Stomach (tissue), 4 donors: ENCODE results near the gene CLTA.

ENCODE experiments used
- POLR2A ChIP-seq, 4 donors: fragments of 450-650 bp; IDR thresholded peaks; one replicate each; pipeline ENCODE4 v1.6.1; 2016; ENCODE audit warnings: antibody characterized with exemption in 4 of 4, control low read depth in 2 of 4, mild to moderate bottlenecking in 1 of 4, moderate library complexity in 1 of 4
- TF ChIP-seq, protein P1 (sequence below), 7 experiments: fragments of 450-650 bp in 4 of 7; fragments of 200-600 bp in 3 of 7; sonication (generic) in 3 of 7; IDR thresholded peaks; one replicate each; pipeline ENCODE4 v1.5.1; 2016 to 2019; ENCODE audit warnings: antibody characterized with exemption in 7 of 7, control low read depth in 2 of 7, mild to moderate bottlenecking in 1 of 7

DNA sequence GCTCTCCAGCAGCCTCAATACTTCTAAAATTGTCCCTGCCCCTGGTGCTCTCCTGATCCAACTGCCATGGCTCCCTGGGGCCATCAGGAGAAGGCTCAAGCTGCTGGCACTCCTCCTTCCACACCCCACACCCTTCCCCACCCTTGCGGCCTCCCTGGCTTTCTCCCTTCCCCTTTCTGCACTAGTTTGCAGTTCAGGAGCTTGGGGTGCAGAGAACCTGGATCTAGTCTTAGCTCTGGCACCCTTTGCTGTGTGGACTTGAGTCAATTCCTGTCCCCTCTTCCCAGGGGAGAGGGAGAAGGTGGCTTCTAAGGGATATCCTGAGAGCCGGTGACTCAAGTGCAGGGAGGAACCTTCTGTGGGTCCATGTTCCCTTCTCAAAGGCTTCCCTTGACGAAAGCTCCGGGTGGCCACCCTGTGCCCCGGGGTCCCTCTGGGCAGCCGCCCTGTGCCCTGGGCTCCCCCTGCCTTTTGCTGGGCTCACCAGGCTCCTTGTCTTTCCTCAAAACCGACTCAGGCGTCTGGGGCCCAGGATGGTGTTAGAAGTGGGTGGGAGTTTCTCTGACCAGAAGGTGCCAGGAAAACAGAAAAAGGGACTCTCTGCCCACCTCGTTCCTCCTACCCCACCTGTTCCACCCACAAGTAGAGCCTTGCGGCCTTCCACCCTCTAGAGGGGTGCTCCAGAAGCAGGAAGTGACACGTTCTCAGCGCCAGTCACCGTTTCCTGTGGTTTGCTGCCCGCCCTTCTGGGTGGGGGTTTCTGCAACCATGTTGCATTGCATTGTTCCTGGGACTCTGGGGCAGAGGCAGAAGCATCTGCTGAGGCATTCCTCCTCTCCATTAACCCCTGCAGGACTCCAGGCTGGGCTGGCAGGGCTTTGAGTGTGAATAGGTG is 39.2 kb upstream of the CLTA start:
- TF ChIP-seq, protein P1, sequence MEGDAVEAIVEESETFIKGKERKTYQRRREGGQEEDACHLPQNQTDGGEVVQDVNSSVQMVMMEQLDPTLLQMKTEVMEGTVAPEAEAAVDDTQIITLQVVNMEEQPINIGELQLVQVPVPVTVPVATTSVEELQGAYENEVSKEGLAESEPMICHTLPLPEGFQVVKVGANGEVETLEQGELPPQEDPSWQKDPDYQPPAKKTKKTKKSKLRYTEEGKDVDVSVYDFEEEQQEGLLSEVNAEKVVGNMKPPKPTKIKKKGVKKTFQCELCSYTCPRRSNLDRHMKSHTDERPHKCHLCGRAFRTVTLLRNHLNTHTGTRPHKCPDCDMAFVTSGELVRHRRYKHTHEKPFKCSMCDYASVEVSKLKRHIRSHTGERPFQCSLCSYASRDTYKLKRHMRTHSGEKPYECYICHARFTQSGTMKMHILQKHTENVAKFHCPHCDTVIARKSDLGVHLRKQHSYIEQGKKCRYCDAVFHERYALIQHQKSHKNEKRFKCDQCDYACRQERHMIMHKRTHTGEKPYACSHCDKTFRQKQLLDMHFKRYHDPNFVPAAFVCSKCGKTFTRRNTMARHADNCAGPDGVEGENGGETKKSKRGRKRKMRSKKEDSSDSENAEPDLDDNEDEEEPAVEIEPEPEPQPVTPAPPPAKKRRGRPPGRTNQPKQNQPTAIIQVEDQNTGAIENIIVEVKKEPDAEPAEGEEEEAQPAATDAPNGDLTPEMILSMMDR (IDR thresholded peaks at IDR 0.05) = no peak
- TF ChIP-seq POLR2A (IDR thresholded peaks at IDR 0.05) = no peak
